PC-3 (cell line): ENCODE measurements around the gene PLA2G4A. TPM values are rescaled to one million over a fixed set of nuclear protein-coding genes. Genes with fewer than 3 reads are reported as not detected.

Experiments
- ATAC-seq: fragments of 200-7000 bp; cut with Tn5 transposase; 2 replicates; pipeline ENCODE4 v1.9.1; 2020; ENCODE audit warnings: mild to moderate bottlenecking, moderate library complexity
- BruUV-seq: library from RNA; stranded (reverse); fragments of 400-500 nt; replicated peaks from 2 replicates; lab custom pipeline; 2021; lab: Mats Ljungman, UMichigan
- CTCF ChIA-PET: fragments of 300-600 bp; sonication (Branson Sonifier 250); formaldehyde crosslinking; loops from one replicate; lab custom pipeline; 2022; ENCODE audit warnings: antibody characterized with exemption; lab: Charles Lee
- POLR2A ChIA-PET: fragments of 300-600 bp; sonication (Branson Sonifier 250); formaldehyde crosslinking; loops from one replicate; lab custom pipeline; 2022; ENCODE audit warnings: antibody characterized with exemption; ENCODE audit not compliant: unreplicated experiment; lab: Charles Lee
- DNase-seq: peaks from one replicate; pipeline ENCODE4 v3.0.0-alpha.2; 2015
- H2AFZ ChIP-seq: fragments of 300-600 bp; sonication (generic); 2 replicates; pipeline ENCODE4 v1.6.0; 2016; ENCODE audit warnings: antibody characterized with exemption, low read length
- H3F3A ChIP-seq: fragments of 300-600 bp; sonication (generic); one replicate; pipeline ENCODE4 v1.6.0; 2017; ENCODE audit warnings: antibody characterized with exemption, low read length, control low read depth, mild to moderate bottlenecking; ENCODE audit not compliant: unreplicated experiment
- H3K27ac ChIP-seq: fragments of 300-600 bp; sonication (generic); 2 replicates; pipeline ENCODE4 v1.5.1; 2016; ENCODE audit warnings: mild to moderate bottlenecking, low read length
- H3K27me3 ChIP-seq: fragments of 300-600 bp; sonication (generic); 2 replicates; pipeline ENCODE4 v1.6.1; 2016; ENCODE audit warnings: low read length, mixed read lengths
- H3K36me3 ChIP-seq: fragments of 300-600 bp; sonication (generic); 2 replicates; pipeline ENCODE4 v1.6.1; 2016; ENCODE audit warnings: low read depth, mixed run types, low read length, mixed read lengths
- H3K4me1 ChIP-seq: fragments of 300-600 bp; sonication (generic); 2 replicates; pipeline ENCODE4 v1.5.1; 2016; ENCODE audit warnings: low read length; ENCODE audit not compliant: insufficient read depth
- H3K4me2 ChIP-seq: fragments of 300-600 bp; sonication (generic); 2 replicates; pipeline ENCODE4 v1.6.0; 2016; ENCODE audit warnings: low read length
- H3K4me3 ChIP-seq: fragments of 300-600 bp; sonication (generic); 2 replicates; pipeline ENCODE4 v1.5.1; 2016; ENCODE audit warnings: mild to moderate bottlenecking, low read length, mixed read lengths
- H3K79me2 ChIP-seq: fragments of 300-600 bp; sonication (generic); 2 replicates; pipeline ENCODE4 v1.6.1; 2017; ENCODE audit warnings: low read length, mixed read lengths
- H3K9ac ChIP-seq: fragments of 300-600 bp; sonication (generic); 2 replicates; pipeline ENCODE4 v1.6.0; 2016; ENCODE audit warnings: mild to moderate bottlenecking, low read length
- H3K9me2 ChIP-seq: fragments of 300-600 bp; sonication (generic); replicated peaks from 2 replicates; pipeline ENCODE4 v1.6.1; 2016; ENCODE audit warnings: mixed run types, low read length, mixed read lengths
- H3K9me3 ChIP-seq: fragments of 300-600 bp; sonication (generic); 2 replicates; pipeline ENCODE4 v1.6.1; 2016; ENCODE audit warnings: low read length, mixed read lengths
- H4K20me1 ChIP-seq: fragments of 300-600 bp; sonication (generic); 2 replicates; pipeline ENCODE4 v1.6.1; 2016; ENCODE audit warnings: low read length, mixed read lengths
- CTCF ChIP-seq: fragments of 300-600 bp; sonication (generic); conservative IDR thresholded peaks from 2 replicates; pipeline ENCODE4 v1.5.1; 2017; ENCODE audit warnings: antibody characterized with exemption, low read depth, mild to moderate bottlenecking, low read length
- EZH2 ChIP-seq: fragments of 300-600 bp; sonication (generic); IDR thresholded peaks from one replicate; pipeline ENCODE4 v1.6.1; 2017; ENCODE audit warnings: antibody characterized with exemption, mild to moderate bottlenecking, low read length; ENCODE audit not compliant: unreplicated experiment
- EZH2phosphoT487 ChIP-seq: fragments of 300-600 bp; sonication (generic); IDR thresholded peaks from 2 replicates; pipeline ENCODE4 v1.6.1; 2018; ENCODE audit warnings: mild to moderate bottlenecking, antibody characterized with exemption, low read length, borderline replicate concordance
- intact Hi-C: fragments of 100-400 bp; cut with micrococcal nuclease; formaldehyde crosslinking; loops from 2 replicates; pipeline ENCODE4 v1.9.0; 2023
- total RNA-seq: library from RNA; depleted of rRNA; stranded (reverse); fragments of >200 nt; gene quantifications from 2 replicates; pipeline ENCODE4 v1.2.3, GENCODE V29; 2014

Gene PLA2G4A
- total RNA-seq, 1 experiment from 2014 or later: 2.3 TPM

GRCh38 chr1:186843226-186843625, 14.5 kb downstream of the PLA2G4A start:
- H4K20me1 ChIP-seq: no peaks in the 10 kb centered on the region
- POLR2A ChIA-PET: no interaction called here
- DNase-seq: no peak
- no peaks in the 10 kb centered on the region for H3K9me2 ChIP-seq
- intact Hi-C loops: no loop called here
- no peaks in the 10 kb centered on the region for H3K9me3 ChIP-seq
- H3K4me1 ChIP-seq: peaks cover 4% of the 10 kb centered on the region; the same call in 1 of the 2 replicates
- H3K4me2 ChIP-seq: no peak overlapping the region
- no peaks in the 10 kb centered on the region for H3F3A ChIP-seq
- no peak overlapping the region for H3K4me3 ChIP-seq
- H3K9ac ChIP-seq: no peak overlapping the region
- no peaks in the 10 kb centered on the region for H3K79me2 ChIP-seq
- H3K36me3 ChIP-seq: no peaks in the 10 kb centered on the region
- ATAC-seq: no peak
- CTCF ChIA-PET: no interaction called here
- H3K27me3 ChIP-seq: no peaks in the 10 kb centered on the region
- BruUV-seq: no TSS peak
- no peak overlapping the region for H2AFZ ChIP-seq
- H3K27ac ChIP-seq: no peak overlapping the region
- TF ChIP-seq EZH2: no peak
- TF ChIP-seq EZH2phosphoT487: no peak
- no peak for TF ChIP-seq CTCF

- TF ChIP-seq EZH2phosphoT487 (no peak), CTCF (no peak), EZH2 (no peak)
- Histone ChIP-seq H3K4me2 (no peak overlapping the region), H3K4me3 (no peak overlapping the region), H3K79me2 (no peaks in the 10 kb centered on the region), H2AFZ (no peak overlapping the region), H3K27ac (no peak overlapping the region), H4K20me1 (no peaks in the 10 kb centered on the region), H3K36me3 (no peaks in the 10 kb centered on the region), H3K4me1 (peaks cover 10% of the 10 kb centered on the region; the same call in 1 of the 2 replicates), H3K27me3 (no peaks in the 10 kb centered on the region), H3F3A (no peaks in the 10 kb centered on the region), H3K9ac (no peak overlapping the region), H3K9me2 (no peaks in the 10 kb centered on the region), H3K9me3 (no peaks in the 10 kb centered on the region)
- intact Hi-C loops: no loop called here
- ChIA-PET POLR2A (no interaction called here), CTCF (no interaction called here)
- DNase-seq: no peak
- no TSS peak for BruUV-seq
- ATAC-seq: no peak
These were observed 15.2 kb downstream of the PLA2G4A start for GRCh38 chr1:186843931-186844330.

- Histone ChIP-seq H3K79me2 (no peaks in the 10 kb centered on the region), H3K4me2 (no peak overlapping the region), H3K9me2 (no peaks in the 10 kb centered on the region), H3K9ac (no peak overlapping the region), H4K20me1 (no peaks in the 10 kb centered on the region), H3K9me3 (no peaks in the 10 kb centered on the region), H3K4me3 (no peak overlapping the region), H3F3A (no peaks in the 10 kb centered on the region), H3K4me1 (peaks cover 10% of the 10 kb centered on the region; the same call in 1 of the 2 replicates), H2AFZ (no peak overlapping the region), H3K36me3 (no peaks in the 10 kb centered on the region), H3K27ac (no peak overlapping the region), H3K27me3 (no peaks in the 10 kb centered on the region)
- ChIA-PET POLR2A (no interaction called here), CTCF (no interaction called here)
- ATAC-seq (no peak), DNase-seq (no peak)
- no peak for TF ChIP-seq EZH2
- no peak for TF ChIP-seq EZH2phosphoT487
- no peak for TF ChIP-seq CTCF
- intact Hi-C loops: no loop called here
- BruUV-seq: no TSS peak
These were observed 16.9 kb downstream of the PLA2G4A start for GRCh38 chr1:186845576-186846210.
